Neural cell (in vitro differentiated cells): ENCODE measurements around the gene UGT1A3. TPM values are rescaled to one million over a fixed set of nuclear protein-coding genes. Genes with fewer than 3 reads are reported as not detected.

ENCODE experiments used
- H2AFZ ChIP-seq: fragments of 200-600, 300-800 bp; sonication (generic), shearing (Covaris generic); 2 replicates; pipeline ENCODE4 v1.6.0; 2014; ENCODE audit warnings: low read depth, mild to moderate bottlenecking, antibody characterized with exemption, low read length, moderate library complexity
- H3F3A ChIP-seq: fragments of 200-600 bp; shearing (Covaris generic); 2 replicates; pipeline ENCODE4 v1.6.1; 2016; ENCODE audit warnings: mild to moderate bottlenecking, moderate library complexity, mixed read lengths, antibody characterized with exemption, low read length; ENCODE audit not compliant: insufficient read depth, poor library complexity, severe bottlenecking
- H3K27ac ChIP-seq: fragments of 200-600, 300-800 bp; sonication (generic), shearing (Covaris generic); 2 replicates; pipeline ENCODE4 v1.5.1; 2014; ENCODE audit warnings: mild to moderate bottlenecking, low read length, moderate library complexity
- H3K27me3 ChIP-seq: fragments of 300-800, 200-600 bp; sonication (generic), shearing (Covaris generic); 2 replicates; pipeline ENCODE4 v1.6.0; 2014; ENCODE audit warnings: mild to moderate bottlenecking, low read depth, low read length, moderate library complexity; ENCODE audit not compliant: insufficient read depth
- H3K36me3 ChIP-seq: fragments of 300-800, 200-600 bp; sonication (generic), shearing (Covaris generic); 2 replicates; pipeline ENCODE4 v1.5.1; 2014; ENCODE audit warnings: mild to moderate bottlenecking, antibody characterized with exemption, low read length, moderate library complexity; ENCODE audit not compliant: insufficient read depth
- H3K4me2 ChIP-seq: fragments of 300-800, 200-600 bp; sonication (generic), shearing (Covaris generic); 2 replicates; pipeline ENCODE4 v1.6.0; 2014; ENCODE audit warnings: mild to moderate bottlenecking, low read length
- H3K4me3 ChIP-seq: fragments of 300-800, 200-600 bp; sonication (generic), shearing (Covaris generic); 2 replicates; pipeline ENCODE4 v1.5.1; 2014; ENCODE audit warnings: mild to moderate bottlenecking, low read length, moderate library complexity
- H3K79me2 ChIP-seq: fragments of 200-600 bp; shearing (Covaris generic); replicated peaks from 2 replicates; pipeline ENCODE4 v1.6.0; 2014; ENCODE audit warnings: mild to moderate bottlenecking, low read length, moderate library complexity; ENCODE audit not compliant: insufficient read depth
- H3K9ac ChIP-seq: fragments of 300-800, 200-600 bp; sonication (generic), shearing (Covaris generic); 2 replicates; pipeline ENCODE4 v1.6.1; 2016; ENCODE audit warnings: mild to moderate bottlenecking, low read length, mixed read lengths
- H3K9me2 ChIP-seq: fragments of 200-600 bp; shearing (Covaris generic); 2 replicates; pipeline ENCODE4 v1.6.1; 2016; ENCODE audit warnings: mild to moderate bottlenecking, low read length, mixed read lengths; ENCODE audit not compliant: insufficient read depth
- H3K9me3 ChIP-seq: fragments of 200-600, 300-800 bp; sonication (generic), shearing (Covaris generic); 2 replicates; pipeline ENCODE4 v1.6.1; 2016; ENCODE audit warnings: mild to moderate bottlenecking, mixed run types, low read length, moderate library complexity, mixed read lengths
- H4K20me1 ChIP-seq: fragments of 200-600 bp; shearing (Covaris generic); 2 replicates; pipeline ENCODE4 v1.6.1; 2016; ENCODE audit warnings: mild to moderate bottlenecking, mixed run types; ENCODE audit not compliant: insufficient read depth
- EP300 ChIP-seq: fragments of 450-650 bp; conservative IDR thresholded peaks from 2 replicates; pipeline ENCODE4 v1.6.1; 2014; ENCODE audit warnings: antibody characterized with exemption, mild to moderate bottlenecking, moderate library complexity; ENCODE audit not compliant: poor library complexity, severe bottlenecking
- EZH2 ChIP-seq: fragments of 200-600, 300-800 bp; shearing (Covaris generic), sonication (generic); IDR thresholded peaks from 2 replicates; pipeline ENCODE4 v1.6.1; 2014; ENCODE audit warnings: antibody characterized with exemption, low read length, borderline replicate concordance, mild to moderate bottlenecking; ENCODE audit not compliant: insufficient read depth, poor library complexity, severe bottlenecking
- MXI1 ChIP-seq: fragments of 450-650 bp; conservative IDR thresholded peaks from 2 replicates; pipeline ENCODE4 v1.6.1; 2014; ENCODE audit warnings: antibody characterized with exemption, mild to moderate bottlenecking; ENCODE audit not compliant: poor library complexity, severe bottlenecking
- POLR2AphosphoS5 ChIP-seq: IDR thresholded peaks from 2 replicates; pipeline ENCODE4 v1.6.1; 2012
- RAD21 ChIP-seq: fragments of 450-650 bp; conservative IDR thresholded peaks from 2 replicates; pipeline ENCODE4 v1.6.1; 2014; ENCODE audit warnings: antibody characterized with exemption, mild to moderate bottlenecking, moderate library complexity
- REST ChIP-seq: IDR thresholded peaks from 2 replicates; pipeline ENCODE4 v1.6.1; 2012; ENCODE audit warnings: borderline replicate concordance
- SMC3 ChIP-seq: fragments of 450-650 bp; conservative IDR thresholded peaks from 2 replicates; pipeline ENCODE4 v1.6.1; 2014; ENCODE audit warnings: antibody characterized with exemption, mild to moderate bottlenecking, moderate library complexity; ENCODE audit not compliant: poor library complexity
- TAF1 ChIP-seq: IDR thresholded peaks from 2 replicates; pipeline ENCODE4 v1.6.1; 2012; ENCODE audit warnings: low read depth
- polyA plus RNA-seq: library from polyadenylated mRNA; depleted of rRNA; stranded (reverse); fragments of >200 nt; gene quantifications from 2 replicates; pipeline ENCODE4 v1.2.3, GENCODE V29; 2014
- TF ChIP-seq, protein P1 (sequence below): fragments of 450-650 bp; IDR thresholded peaks from 2 replicates; pipeline ENCODE4 v1.5.1; 2014; ENCODE audit warnings: antibody characterized with exemption, mild to moderate bottlenecking, moderate library complexity; ENCODE audit not compliant: poor library complexity, severe bottlenecking

UGT1A3 gene
- polyA plus RNA-seq, 1 donor from 2014 or later, result not detected

DNA sequence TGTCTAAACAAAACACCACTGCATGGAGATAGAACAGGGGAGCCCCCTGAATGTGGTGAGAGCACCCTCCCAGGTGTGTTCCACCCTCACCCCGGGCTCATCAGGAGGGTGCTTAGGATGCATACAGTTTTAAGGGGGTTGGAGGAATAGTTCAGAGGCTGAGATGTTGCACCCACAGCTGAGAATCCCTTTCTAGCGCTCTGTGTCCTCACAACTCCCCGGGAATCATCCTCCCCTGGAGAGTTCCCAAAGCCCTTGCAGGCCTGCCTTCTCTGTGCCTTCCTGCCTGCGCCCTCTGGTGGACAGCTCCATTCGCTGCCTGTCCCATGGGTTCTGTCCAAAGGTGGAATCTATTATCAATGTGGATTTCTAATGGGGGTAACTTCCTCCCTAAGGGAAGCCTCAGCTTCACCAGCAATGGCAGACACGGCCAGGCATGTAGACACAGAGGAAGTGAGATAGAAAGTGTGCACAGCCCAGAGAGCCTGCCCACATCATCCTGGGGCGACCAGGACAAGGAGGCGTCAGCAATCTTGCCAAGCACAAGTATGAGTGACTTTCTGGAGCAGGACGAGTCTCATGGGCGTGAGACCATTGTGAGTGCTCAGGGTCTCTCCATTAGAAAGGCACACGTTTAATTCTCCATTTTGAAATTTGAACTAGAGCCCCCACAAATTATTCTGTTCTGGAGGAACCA lies 17.4 kb upstream of the UGT1A3 start:
- H4K20me1 ChIP-seq, result no peaks in the 10 kb centered on the region
- no peaks in the 10 kb centered on the region for H3K36me3 ChIP-seq
- H2AFZ ChIP-seq, result no peak overlapping the region
- H3K4me2 ChIP-seq, result no peak overlapping the region
- TF ChIP-seq EP300, result no peak
- TF ChIP-seq, protein P1, sequence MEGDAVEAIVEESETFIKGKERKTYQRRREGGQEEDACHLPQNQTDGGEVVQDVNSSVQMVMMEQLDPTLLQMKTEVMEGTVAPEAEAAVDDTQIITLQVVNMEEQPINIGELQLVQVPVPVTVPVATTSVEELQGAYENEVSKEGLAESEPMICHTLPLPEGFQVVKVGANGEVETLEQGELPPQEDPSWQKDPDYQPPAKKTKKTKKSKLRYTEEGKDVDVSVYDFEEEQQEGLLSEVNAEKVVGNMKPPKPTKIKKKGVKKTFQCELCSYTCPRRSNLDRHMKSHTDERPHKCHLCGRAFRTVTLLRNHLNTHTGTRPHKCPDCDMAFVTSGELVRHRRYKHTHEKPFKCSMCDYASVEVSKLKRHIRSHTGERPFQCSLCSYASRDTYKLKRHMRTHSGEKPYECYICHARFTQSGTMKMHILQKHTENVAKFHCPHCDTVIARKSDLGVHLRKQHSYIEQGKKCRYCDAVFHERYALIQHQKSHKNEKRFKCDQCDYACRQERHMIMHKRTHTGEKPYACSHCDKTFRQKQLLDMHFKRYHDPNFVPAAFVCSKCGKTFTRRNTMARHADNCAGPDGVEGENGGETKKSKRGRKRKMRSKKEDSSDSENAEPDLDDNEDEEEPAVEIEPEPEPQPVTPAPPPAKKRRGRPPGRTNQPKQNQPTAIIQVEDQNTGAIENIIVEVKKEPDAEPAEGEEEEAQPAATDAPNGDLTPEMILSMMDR, result peak; percentile 32
- H3K4me3 ChIP-seq, result no peak overlapping the region
- H3K9me3 ChIP-seq, result no peaks in the 10 kb centered on the region
- H3K9ac ChIP-seq, result no peak overlapping the region
- no peaks in the 10 kb centered on the region for H3K27me3 ChIP-seq
- H3F3A ChIP-seq, result no peaks in the 10 kb centered on the region
- H3K79me2 ChIP-seq, result no peaks in the 10 kb centered on the region
- no peak overlapping the region for H3K27ac ChIP-seq
- no peaks in the 10 kb centered on the region for H3K9me2 ChIP-seq

DNA sequence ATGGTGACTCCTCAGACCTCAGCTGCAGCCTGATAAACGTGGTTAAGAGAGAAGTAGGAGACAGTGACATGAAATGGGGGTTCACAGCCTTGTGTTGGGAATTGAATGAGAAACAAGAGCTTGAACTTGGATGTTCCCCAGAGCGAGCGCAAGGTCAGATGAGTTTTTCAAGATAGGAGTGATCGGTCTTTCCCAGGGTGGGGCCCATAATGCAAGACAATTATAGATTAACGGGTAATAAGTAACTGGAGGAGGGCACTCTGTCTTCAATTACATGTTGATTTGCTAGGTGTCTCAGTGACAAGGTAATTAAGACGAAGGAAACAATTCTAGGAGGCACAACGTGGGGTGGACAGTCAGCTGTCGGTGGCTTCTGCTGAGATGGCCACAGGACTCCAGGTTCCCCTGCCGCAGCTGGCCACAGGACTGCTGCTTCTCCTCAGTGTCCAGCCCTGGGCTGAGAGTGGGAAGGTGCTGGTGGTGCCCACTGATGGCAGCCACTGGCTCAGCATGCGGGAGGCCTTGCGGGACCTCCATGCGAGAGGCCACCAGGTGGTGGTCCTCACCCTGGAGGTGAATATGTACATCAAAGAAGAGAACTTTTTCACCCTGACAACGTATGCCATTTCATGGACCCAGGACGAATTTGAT lies 16.1 kb upstream of the UGT1A3 start, which contains the start of gene UGT1A5:
UGT1A5 (plus strand) TSS at position 297 of the 651 bp plus-strand sequence; CDS start at position 382, 85 bp downstream.
- Histone ChIP-seq H3K9ac (no peak within 1 kb of the TSS), H4K20me1 (no peaks in the 10 kb centered on the region), H3K36me3 (no peaks in the 10 kb centered on the region), H3F3A (no peaks in the 10 kb centered on the region), H3K9me2 (no peaks in the 10 kb centered on the region), H3K4me3 (no peak within 1 kb of the TSS), H2AFZ (no peak within 1 kb of the TSS), H3K27ac (no peak within 1 kb of the TSS), H3K79me2 (no peaks in the 10 kb centered on the region), H3K9me3 (no peaks in the 10 kb centered on the region), H3K27me3 (no peaks in the 10 kb centered on the region), H3K4me2 (no peak within 1 kb of the TSS)
- TF ChIP-seq SMC3 (no peak), POLR2AphosphoS5 (no peak), EP300 (no peak), EZH2 (no peak), MXI1 (no peak), REST (no peak), RAD21 (no peak), TAF1 (no peak)
- TF ChIP-seq, protein P1, result no peak
